Inflammatory macrophage treated with lipopolysaccharide for 4 hours (primary cell): ENCODE measurements around the gene LAMTOR5.
"Not testable (repeated sequence)": the region's sequence is repeated elsewhere in the genome, so short reads cannot be mapped to it uniquely, and the experiment has no call there.

Experiments used
- DNase-seq: peaks from one replicate; pipeline ENCODE4 v3.0.0-alpha.2; 2020

Gene LAMTOR5

DNA sequence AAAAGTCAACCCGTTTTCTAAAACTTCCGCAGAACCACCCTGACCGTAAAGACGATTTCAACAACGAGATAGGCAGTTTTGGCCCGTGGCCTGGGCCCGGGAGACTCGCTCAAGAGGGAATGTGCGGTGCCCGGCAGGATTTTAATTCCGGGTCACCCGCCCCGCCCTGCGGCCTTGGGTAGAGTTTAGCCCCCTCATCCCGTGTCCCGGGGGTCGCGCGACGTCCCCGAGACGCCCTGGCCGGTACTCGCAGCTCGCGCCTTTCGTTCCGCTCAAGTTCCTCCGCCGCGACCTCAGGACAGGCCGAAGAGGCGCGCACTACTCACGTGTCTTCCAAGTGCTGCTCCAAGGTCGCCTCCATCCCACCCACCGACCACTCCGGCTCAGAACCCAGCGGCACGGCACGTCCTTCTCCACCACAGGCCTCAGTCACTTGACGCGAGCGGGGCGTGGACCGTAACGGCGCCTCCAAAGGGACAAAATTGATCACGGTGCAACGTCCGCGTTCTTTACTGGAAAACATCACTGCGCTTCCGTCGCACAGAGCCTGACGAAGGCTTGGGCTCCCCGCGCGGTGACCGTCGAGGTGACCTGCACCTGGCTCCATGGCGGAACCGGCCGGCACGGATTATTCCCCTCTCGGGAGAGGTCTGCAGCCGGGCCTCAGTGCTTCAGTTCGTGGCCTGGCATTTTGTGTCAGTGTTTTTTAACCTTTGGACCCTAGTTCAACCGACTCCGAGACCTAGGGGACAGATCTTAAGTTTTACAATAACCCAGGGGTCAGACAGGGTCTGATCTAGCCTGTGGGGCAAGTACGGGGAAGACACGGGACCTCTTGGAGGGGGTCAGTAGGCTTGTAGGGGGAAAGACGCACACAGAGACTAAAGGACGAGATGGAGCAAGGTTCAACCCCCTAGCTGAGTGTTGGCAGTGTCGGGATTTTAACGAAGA lies at the start of gene LAMTOR5:
LAMTOR5 (minus strand) TSS at position 435 of the 951 bp plus-strand sequence; CDS start at position 361, 74 bp downstream.
- DNase-seq, result peak; percentile 94

DNA sequence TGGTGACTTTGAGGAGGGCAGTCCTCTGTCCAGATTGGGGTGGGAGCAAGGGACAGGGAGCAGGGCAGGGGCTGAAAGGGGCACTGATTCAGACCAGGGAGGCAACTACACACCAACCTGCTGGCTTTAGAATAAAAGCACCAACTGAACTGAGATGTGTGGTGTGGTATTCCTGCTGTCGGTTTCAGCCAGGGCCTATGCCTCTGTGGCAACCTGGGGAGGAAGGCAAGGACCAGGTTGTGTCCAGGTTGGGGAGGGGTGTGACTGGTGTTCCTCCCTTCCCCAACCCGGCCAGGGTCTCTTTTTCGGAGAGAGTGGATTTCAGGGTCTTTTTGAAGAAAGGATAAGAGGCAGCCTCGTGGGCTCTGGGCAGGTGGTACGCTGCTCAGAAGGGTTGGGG lies 49.7 kb upstream of the LAMTOR5 start:
- DNase-seq, result no peak

DNA sequence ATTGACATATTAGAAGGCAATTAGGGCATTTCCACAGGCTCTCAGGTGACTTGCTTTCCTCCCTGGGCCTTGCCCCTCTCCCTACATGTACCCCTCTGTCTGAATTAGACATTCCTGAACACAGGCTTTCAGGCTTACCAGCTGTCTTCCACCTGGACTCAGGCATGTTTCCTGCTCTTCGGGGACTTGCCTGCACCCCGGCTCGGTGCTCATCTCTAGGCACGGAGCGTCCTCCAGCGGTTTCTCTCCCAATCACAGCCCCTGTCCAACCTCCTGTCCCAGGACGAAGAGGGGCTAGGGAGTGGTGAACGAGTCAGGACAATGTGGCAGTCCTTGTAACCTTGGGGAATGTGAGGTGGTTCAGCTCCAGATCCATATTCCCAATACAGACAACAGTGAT lies 47.7 kb upstream of the LAMTOR5 start:
- DNase-seq, result no peak

DNA sequence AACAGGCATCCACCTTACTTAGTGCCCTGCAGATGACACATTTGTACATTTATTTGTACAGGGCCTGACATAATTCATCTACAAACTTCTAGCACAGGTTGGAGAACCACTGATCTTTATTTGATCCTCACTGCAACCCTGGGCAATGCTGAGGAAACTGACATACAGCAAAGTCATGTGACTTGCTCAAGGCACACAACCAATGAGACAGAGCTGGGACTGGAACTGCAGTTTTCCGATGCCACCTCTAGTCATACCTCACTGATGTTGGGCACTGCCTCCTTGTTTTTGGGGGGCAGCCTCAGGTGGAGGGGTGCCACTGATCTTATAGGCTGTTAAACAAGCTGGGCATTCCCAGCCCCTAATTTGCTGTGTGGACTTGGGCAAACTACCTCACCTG lies 46.8 kb upstream of the LAMTOR5 start:
- DNase-seq, result no peak

DNA sequence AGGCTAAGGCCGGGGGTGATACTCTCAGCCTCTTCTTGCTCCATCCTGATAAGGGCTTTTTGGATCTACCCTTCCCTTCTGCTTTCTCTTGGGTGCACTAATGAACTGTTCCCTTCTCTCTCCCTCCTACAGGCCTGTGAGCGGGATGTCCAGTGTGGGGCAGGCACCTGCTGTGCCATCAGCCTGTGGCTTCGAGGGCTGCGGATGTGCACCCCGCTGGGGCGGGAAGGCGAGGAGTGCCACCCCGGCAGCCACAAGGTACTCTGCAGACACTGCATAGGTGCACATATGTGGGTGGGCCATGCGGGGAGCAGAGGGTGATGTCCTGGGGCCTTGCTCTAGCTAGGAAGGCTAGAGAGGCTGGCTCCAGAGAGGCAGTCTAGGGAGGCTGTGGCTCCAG lies 46.3 kb upstream of the LAMTOR5 start:
- no peak for DNase-seq

DNA sequence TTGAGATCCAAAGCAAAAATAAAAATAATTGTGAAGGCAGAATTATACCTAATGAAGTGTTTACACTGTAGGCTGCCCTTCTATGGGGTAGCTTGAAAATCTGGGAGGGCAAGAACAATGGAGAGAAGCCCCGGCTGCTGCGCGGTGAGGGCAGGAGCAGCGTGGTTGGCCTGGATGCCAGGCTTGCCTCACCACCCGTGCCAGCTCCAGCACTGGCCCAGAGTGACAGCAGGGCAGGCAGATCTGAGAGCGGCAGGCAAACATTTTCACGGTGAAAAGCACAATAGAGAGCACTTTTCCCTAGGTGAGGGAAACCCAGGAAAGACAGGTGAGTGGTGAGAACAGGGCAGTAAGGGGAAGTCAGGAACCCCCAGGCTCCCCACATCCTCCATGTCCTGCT lies 44.8 kb upstream of the LAMTOR5 start:
- no peak for DNase-seq

DNA sequence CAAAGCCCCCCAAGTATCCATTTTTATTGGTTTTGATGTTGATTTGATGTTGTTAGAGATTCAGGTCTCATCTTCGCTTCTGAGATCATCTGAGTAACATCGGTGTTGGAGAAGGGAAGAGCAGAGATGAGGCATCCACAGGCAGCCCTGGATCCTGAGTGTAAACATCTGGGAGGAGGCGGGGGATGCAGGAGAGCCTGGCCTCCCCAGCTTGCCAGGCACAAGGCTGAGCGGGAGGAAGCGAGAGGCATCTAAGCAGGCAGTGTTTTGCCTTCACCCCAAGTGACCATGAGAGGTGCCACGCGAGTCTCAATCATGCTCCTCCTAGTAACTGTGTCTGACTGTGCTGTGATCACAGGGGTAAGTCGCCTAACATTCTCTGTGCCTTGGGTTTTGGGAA lies 43.4 kb upstream of the LAMTOR5 start, which contains the start of gene PROK1:
PROK1 (plus strand) TSS at position 221 of the 400 bp plus-strand sequence; CDS start at position 289, 68 bp downstream.
- DNase-seq, result no peak

DNA sequence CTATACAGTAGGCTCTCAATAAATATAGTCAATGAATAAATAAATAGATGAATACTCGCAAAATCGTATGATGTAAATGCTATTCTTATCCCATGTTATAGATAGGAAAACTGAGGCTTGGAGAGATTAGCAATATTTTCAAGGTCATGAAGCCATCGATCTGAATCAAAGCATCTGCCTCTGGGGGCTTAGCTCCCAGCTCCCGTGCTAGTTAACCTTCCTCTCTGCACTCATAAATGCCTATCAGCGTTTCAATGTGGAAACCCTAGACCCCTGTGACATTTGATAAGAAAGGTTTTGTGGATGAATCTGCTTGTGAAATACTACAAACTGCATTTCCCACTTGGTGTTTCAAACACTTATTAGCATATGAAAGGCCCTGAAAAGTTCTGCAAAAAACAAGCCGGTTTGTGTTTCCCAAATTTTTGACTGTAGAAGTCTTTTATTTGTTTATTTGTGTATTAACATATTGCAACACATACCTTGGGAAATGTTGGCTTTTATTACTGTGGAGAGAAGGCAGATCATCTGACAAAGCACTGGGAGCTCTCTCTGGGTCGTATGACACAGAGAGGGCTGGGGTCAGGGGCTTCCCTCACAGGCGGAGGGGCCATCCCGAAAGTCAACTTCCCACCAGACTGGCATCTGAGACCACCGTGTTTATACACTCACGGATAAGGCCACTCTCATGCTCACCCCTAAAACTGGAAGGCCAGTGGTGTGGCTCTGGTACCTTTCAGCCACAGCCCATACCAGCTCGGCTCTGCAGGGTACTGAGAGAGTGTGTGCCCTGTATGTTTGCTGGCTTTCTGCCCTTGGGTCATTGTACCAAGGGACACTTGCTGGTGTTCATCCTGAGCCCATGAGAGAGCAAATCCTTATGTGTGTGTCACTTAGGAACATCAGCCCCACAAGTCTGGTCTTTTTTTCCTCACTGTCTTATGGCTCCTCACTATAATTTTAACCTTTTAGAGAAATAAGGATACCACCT lies 42.5 kb upstream of the LAMTOR5 start:
- DNase-seq, result no peak

DNA sequence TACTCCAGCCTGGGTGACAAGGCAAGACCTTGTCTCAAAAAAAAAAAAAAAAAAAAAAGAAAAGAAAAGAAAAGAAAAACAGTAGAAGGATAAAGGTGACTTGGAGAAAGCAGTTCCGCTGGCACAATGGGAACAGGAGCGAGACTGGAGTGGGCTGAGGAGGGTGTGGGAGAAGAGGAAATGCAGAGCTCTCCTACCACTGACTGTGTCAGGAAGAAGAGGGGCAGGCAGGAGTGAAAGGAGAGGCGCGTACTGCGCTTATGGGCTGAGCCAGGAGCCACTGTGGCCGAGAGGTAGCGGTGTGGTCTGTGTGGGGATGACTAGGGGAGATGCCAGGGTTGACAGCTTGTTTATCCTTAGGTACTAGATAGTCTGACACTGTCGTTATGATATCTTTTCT lies 37.1 kb upstream of the LAMTOR5 start:
- no peak for DNase-seq

DNA sequence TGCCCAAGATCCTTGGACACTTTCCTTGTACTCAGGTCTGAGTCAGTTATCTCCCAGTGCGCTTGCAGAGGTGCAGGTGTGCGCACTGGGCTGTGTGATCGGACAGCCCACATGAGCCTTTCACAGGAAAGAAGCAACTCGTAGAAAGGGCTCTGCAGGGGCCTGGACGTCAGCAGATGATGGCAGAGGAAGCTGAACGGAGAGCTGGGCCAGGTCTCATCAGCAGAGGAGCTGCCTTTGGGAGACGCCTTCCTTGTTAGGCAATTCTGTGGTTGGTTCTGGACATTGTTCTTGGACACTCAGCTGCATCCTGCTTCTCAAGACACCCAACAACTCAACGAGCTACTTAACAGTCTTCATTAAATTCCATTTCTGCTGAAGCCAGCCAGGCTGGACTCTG lies 36.0 kb upstream of the LAMTOR5 start:
- DNase-seq, result no peak

DNA sequence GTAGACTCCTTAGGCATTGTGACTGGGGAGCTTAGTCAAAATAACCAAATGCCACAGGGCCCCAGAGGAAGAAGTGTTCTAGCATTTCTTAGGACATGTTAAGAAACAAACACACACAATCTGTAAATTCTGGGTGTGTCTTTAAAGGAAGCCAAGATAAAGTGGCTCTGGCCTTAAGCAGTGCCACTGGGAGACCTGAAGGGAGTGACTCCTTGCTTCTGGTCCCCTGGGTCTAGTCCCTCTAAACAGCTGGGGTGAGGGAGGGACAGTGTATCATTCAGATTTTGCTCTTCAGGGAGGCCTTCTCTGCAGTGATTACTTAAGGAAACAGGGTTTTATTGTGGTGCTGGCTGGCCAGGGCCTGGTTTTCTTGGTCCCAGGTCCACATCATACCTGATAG lies 34.4 kb upstream of the LAMTOR5 start:
- no peak for DNase-seq

DNA sequence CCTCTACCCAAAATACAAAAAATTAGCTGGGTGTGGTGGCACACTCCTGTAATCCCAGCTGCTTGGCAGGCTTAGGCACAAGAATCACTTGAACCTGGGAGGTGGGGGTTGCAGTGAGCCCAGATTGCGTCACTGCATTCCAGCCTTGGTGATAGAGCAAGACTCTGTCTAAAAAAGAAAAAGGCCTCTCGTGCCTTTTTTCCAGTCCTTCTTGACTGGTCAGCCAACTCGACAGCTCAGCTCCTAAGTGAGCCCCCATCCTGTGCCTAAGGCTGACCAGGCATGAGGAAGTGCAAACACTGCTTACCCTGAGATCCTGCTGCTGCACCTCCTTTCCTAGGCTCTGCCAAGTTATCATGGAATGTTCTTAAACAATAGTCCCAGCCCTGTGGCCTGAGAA lies 33.4 kb upstream of the LAMTOR5 start:
- no peak for DNase-seq

DNA sequence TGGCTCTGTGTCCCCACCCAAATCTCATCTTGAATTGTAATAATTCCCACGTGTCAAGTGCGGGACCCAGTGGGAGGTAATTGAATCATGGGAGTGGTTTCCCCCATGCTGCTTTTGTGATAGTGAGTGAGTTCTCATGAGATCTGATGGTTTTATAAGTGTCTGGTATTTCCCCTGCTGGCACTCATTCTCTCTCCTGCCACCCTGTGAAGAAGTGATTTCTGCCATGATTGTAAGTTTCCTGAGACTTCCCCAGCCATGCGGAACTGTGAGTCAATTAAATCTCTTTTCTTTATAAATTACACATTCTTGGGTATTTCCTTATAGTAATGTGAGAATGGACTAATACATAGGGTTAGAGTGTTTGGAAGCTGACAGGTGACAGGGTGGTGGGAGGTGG lies 32.4 kb upstream of the LAMTOR5 start:
- not testable (repeated sequence) for DNase-seq

DNA sequence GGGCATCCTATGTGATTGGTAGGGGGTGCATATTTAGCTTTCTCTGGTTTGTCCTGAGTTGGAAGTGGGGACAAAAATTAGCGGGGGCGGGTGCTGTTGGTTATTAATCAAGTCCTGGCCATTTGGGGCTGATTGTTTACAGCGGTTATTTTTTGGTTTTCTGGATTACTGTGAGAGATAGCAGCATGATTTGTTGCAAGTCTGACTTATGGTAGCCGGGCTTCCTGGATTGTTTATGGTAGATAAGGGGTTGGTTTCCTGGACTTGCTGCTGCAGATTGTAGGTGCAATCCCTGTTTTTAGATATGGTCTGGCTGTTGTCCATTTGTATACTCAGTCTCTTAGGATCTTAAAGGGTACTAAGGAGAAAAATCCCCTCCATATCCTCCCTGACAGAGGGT lies 31.4 kb upstream of the LAMTOR5 start:
- no peak for DNase-seq

DNA sequence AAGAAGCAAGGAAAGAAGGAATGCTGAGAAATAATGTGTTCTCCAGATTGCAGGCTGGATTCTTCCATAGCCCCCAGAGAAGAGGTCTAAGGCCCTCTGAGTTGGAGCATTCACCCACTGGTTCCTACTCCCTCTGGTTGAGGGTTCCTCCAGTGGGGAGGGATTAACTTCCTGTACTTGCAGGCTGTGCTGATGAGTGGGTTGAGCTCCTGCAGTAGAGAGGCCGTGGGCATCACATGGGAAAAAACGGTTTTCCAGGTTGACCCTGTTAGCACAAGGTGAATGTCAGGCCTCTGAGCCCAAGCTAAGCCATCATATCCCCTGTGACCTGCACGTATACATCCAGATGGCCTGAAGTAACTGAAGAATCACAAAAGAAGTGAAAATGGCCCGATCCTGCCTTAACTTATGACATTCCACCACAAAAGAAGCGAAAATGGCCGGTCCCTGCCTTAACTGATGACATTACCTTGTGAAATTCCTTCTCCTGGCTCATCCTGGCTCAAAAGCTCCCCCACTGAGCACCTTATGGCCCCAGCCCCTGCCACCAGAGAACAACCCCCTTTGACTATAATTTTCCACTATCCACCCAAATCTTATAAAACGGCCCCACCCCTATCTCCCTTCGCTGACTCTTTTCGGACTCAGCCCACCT lies 30.3 kb upstream of the LAMTOR5 start:
- not testable (repeated sequence) for DNase-seq

DNA sequence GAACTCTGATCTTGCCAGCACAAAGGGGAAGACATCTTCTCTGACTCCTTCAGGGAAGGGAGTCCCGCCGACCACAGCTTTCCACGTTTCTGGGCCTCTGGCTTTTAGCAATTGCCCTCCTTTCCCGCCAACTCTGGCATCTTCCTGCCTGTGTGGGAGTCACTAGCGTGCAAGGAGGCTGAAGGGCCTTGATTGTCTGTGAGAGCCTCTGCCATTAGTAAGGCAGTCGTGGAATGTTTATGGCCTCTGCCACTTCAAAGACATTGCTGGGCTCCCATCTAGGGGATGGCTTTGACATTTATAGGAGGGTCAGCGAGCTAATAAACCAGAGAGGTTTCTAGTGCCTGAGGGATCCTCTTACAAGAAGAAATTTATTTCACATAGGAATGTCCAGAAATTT lies 29.1 kb upstream of the LAMTOR5 start:
- no peak for DNase-seq

DNA sequence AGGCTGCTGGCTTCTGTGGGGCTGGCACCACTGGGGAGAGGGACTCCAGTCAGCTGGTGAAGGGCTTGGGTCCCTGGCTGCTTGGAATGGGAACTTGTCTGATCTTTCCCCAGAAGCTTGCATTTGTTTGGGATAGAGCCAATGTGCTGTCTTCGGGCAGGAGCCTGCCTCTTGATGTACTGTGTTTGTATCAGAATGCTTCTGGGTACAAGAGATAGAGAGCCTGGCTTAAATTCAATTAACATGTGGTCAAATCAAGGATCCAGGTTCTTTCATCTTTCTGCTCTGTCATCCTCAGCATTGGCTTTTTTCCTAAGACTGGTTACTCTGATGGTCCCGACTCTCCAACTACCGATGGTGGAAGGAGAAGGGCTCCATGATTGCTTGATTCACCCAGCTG lies 27.5 kb upstream of the LAMTOR5 start:
- DNase-seq, result no peak

DNA sequence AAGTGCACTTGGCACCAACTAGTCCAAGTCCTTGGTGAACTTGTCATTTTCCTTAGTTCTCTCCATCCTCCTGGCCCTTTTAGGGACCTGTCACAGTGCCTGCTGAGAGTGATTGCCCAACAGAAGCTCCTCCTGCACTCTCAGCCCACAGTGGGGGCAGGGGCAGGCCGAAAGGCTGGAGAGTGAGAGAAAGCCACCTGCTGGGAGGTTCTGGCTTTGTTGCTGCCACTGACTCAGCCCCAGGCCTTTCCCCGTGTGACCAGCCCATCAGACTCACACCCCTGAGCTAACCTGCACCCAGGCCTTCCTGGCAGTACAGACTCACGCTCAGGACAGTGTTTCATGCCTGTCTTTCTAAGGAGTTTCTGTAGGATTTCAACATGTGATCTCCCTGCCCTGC lies 26.3 kb upstream of the LAMTOR5 start:
- peak; percentile 65 for DNase-seq

DNA sequence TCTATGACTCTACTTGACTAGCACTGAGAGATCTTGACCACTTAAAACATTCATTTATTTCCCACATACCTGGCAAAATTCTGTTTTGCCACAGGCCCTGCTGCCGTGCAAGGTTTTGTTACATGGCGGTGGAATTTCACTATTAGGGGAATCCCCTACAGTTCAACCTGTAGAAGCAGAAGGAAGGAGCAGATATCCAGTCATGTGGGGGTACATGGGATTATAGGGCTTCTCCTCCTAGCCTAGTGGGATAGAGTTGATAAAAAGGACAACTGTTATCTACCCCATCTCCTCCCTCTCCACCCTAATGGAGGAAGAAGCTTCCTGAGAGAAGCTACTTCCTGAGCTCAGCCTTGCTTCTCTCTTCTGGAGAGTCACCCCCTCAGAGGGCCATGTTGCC lies 25.7 kb upstream of the LAMTOR5 start:
- no peak for DNase-seq

DNA sequence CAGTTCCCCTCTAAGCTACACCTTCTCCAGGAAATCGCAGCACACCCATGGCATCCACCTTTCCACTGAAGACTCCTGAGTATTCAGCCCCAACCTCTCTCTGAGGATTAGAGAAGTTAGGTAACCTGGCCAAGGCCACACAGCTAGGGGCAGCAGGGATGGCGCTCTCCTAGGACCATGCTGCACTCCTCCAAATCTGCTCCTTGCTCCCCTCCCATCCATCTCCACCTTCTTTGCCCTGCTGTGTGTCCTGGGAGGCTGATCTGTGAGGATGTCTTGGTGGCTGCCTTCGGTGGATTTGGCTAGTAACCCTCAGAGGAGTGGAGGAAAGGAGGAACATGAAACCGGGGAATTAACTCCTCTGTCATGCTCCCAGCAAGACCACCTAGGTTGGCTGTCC lies 23.4 kb upstream of the LAMTOR5 start:
- DNase-seq, result no peak

DNA sequence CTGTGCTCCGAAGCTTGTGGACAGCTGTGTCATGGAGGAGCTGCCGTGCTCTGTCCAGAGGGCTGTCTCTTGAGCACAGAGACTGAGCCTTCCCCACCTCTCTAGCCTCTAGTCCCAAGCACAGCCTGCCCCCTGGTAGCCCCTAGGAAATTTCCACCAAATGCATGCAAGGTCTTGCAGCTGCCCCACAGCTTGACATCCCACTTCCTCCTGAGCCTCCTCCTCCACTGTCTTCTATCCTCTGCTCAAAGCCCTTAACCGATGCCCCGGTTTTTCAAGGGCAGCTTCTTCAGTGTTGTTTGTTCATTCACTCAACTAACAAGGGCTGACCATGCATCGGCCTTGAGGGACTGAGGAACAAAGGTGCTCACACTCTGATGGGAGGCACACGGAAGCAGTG lies 22.9 kb upstream of the LAMTOR5 start:
- no peak for DNase-seq

DNA sequence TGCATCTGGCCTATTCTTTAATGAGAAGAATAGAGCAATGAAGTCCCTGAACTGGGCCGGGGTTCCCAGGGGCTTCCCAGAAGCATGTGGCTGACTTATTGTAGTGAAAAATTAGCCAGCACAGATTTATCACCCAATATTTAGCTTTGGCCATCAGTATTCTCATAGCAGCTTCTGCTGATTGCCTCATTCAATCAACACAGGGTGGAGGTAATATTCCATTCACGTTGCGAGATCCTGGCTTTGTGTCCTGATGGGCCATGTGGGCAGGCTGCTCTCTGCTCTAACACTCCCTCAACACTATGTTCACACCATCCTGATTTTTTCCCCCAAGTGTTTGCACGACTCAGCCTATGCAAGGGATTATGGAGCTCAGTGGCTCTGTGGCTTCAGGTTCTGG lies 21.5 kb upstream of the LAMTOR5 start:
- DNase-seq, result no peak

DNA sequence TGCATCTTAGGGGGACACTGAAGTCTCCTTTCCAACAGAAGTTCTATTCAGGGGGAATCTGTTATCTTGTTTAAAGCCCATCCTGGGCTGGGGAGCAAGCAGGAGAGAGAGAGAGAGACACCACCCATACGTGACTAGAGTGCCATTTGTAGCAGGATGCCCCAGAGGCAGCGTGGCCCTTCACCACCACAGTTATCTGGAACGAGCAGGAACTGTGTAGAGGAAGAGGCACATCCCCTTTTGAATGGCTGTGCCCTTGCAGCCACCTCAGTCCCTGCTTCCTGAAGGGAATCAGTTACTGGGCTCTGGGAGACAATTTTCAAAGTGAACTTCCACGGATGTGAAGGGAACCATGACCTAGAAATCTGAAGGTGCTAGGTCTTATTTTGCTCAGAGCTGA lies 19.4 kb upstream of the LAMTOR5 start:
- peak; percentile 53 for DNase-seq
